DMS153 treated with DMSO at 0.1 percent for 48 hours (cell line): Measurements from ENCODE around the gene COX10.
"Not testable (repeated sequence)": the region's sequence is repeated elsewhere in the genome, so short reads cannot be mapped to it uniquely, and the experiment has no call there.

Source experiments
- DNase-seq: peaks from one replicate; lab custom pipeline; 2025; ENCODE audit not compliant: unreplicated experiment; lab: John Stamatoyannopoulos, UW

The COX10 gene

GRCh38 chr17:14201988-14202380, 132.7 kb downstream of the COX10 start:
- no peak for DNase-seq

GRCh38 chr17:14202388-14203166, 133.3 kb downstream of the COX10 start:
- DNase-seq, result no peak

GRCh38 chr17:14203388-14203787, 134.1 kb downstream of the COX10 start:
- DNase-seq, result no peak

GRCh38 chr17:14204084-14204483, 134.8 kb downstream of the COX10 start:
- no peak for DNase-seq

- no peak for DNase-seq
Observed at GRCh38 chr17:14204546-14204945, 135.2 kb downstream of the COX10 start.

- DNase-seq, result no peak
Observed at GRCh38 chr17:14205380-14205779, 136.1 kb downstream of the COX10 start.

GRCh38 chr17:14205992-14206461, 136.7 kb downstream of the COX10 start:
- DNase-seq, result no peak

- no peak for DNase-seq
Observed at GRCh38 chr17:14206891-14207290, 137.6 kb downstream of the COX10 start.

- DNase-seq, result no peak
Observed at GRCh38 chr17:14207791-14208190, 138.5 kb downstream of the COX10 start.

GRCh38 chr17:14209215-14209614, 139.9 kb downstream of the COX10 start:
- DNase-seq, result no peak

- no peak for DNase-seq
Observed at GRCh38 chr17:14211246-14211645, 141.9 kb downstream of the COX10 start.

- no peak for DNase-seq
Observed at GRCh38 chr17:14211801-14212200, 142.5 kb downstream of the COX10 start.

GRCh38 chr17:14212401-14212800, 143.1 kb downstream of the COX10 start:
- no peak for DNase-seq

GRCh38 chr17:14214271-14214670, 145.0 kb downstream of the COX10 start:
- no peak for DNase-seq

GRCh38 chr17:14222611-14223010, 153.3 kb downstream of the COX10 start:
- DNase-seq, result no peak

GRCh38 chr17:14225254-14225980, 156.1 kb downstream of the COX10 start:
- no peak for DNase-seq

- DNase-seq, result no peak
Observed at GRCh38 chr17:14227052-14227451, 157.7 kb downstream of the COX10 start.

GRCh38 chr17:14228903-14229302, 159.6 kb downstream of the COX10 start:
- no peak for DNase-seq

- not testable (repeated sequence) for DNase-seq
Observed at GRCh38 chr17:14231187-14231586, 161.9 kb downstream of the COX10 start.

GRCh38 chr17:14235047-14235446, 165.7 kb downstream of the COX10 start:
- DNase-seq, result not testable (repeated sequence)

GRCh38 chr17:14236032-14236431, 166.7 kb downstream of the COX10 start:
- DNase-seq, result not testable (repeated sequence)

- DNase-seq, result not testable (repeated sequence)
Observed at GRCh38 chr17:14236762-14237161, 167.5 kb downstream of the COX10 start, which contains the start of gene CDRT15. Gene CDRT15, minus strand, starts transcription at chr17:14236862. Its CDS starts 29 bp downstream, at chr17:14236833.
